Activated naive CD4-positive, alpha-beta T cell (primary cell): Measurements from ENCODE around the gene BLOC1S5.

Source experiments
- DNase-seq, 4 experiments: peaks; one replicate each; lab custom pipeline; 2025; lab: John Stamatoyannopoulos, UW

BLOC1S5 gene

GRCh38 chr6:8063761-8064637 is at the start of gene BLOC1S5:
BLOC1S5 (minus strand) TSS chr6:8064389; CDS start chr6:8064376, 13 bp downstream.
- DNase-seq = peak; percentile 85 to 92 (median 86)

- no peak for DNase-seq
Observed at GRCh38 chr6:8113131-8113654, 49.0 kb upstream of the BLOC1S5 start.

GRCh38 chr6:8110725-8111124 is 46.5 kb upstream of the BLOC1S5 start:
- DNase-seq = no peak

GRCh38 chr6:8110117-8110721 is 46.0 kb upstream of the BLOC1S5 start:
- no peak for DNase-seq

GRCh38 chr6:8108759-8109539 is 44.8 kb upstream of the BLOC1S5 start:
- no peak for DNase-seq

- DNase-seq = no peak
Observed at GRCh38 chr6:8108031-8108660, 44.0 kb upstream of the BLOC1S5 start.

- DNase-seq = no peak
Observed at GRCh38 chr6:8105791-8106190, 41.6 kb upstream of the BLOC1S5 start.

- DNase-seq = no peak
Observed at GRCh38 chr6:8103726-8104125, 39.5 kb upstream of the BLOC1S5 start.

- DNase-seq = peak; percentile 85 to 96 (median 94)
Observed at GRCh38 chr6:8102122-8102958, 38.2 kb upstream of the BLOC1S5 start, which contains the start of gene EEF1E1. EEF1E1 (minus strand) TSS chr6:8102548; CDS start chr6:8102521, 27 bp downstream.

GRCh38 chr6:8100159-8100854 is 36.1 kb upstream of the BLOC1S5 start:
- DNase-seq = no peak

GRCh38 chr6:8090650-8091049 is 26.5 kb upstream of the BLOC1S5 start:
- DNase-seq = no peak

- no peak for DNase-seq
Observed at GRCh38 chr6:8088886-8089285, 24.7 kb upstream of the BLOC1S5 start.

- DNase-seq = no peak
Observed at GRCh38 chr6:8087870-8088754, 23.9 kb upstream of the BLOC1S5 start.

GRCh38 chr6:8086755-8087306 is 22.6 kb upstream of the BLOC1S5 start:
- no peak for DNase-seq

- DNase-seq = no peak
Observed at GRCh38 chr6:8085053-8085511, 20.9 kb upstream of the BLOC1S5 start.

- DNase-seq = no peak
Observed at GRCh38 chr6:8084586-8084985, 20.4 kb upstream of the BLOC1S5 start.

GRCh38 chr6:8082954-8083858 is 19.0 kb upstream of the BLOC1S5 start:
- DNase-seq = no peak

- DNase-seq = no peak
Observed at GRCh38 chr6:8082572-8082953, 18.4 kb upstream of the BLOC1S5 start.
